Liver (tissue), 3 donors: ENCODE measurements around the gene GPR107.

Experiments
- CTCF ChIP-seq: fragments of 150-350 bp; IDR thresholded peaks from 2 replicates; pipeline ENCODE4 v1.5.1; 2017; ENCODE audit warnings: improper control_type of control experiment, low read depth, low read length; ENCODE audit not compliant: missing input control
- FOXA1 ChIP-seq: IDR thresholded peaks from 2 replicates; pipeline ENCODE4 v1.6.1; 2016; ENCODE audit warnings: antibody characterized with exemption
- GABPA ChIP-seq, 2 donors: IDR thresholded peaks in 1 of 2; conservative IDR thresholded peaks in 1 of 2; 2 replicates each; pipeline ENCODE4 v1.6.1; 2016; ENCODE audit warnings: antibody characterized with exemption in 2 of 2, mild to moderate bottlenecking in 1 of 2, moderate library complexity in 1 of 2
- JUND ChIP-seq, 2 donors: IDR thresholded peaks; 2 replicates each; pipeline ENCODE4 v1.6.1; 2016; ENCODE audit warnings: antibody characterized with exemption in 2 of 2
- MAX ChIP-seq: IDR thresholded peaks from 2 replicates; pipeline ENCODE4 v1.6.1; 2016; ENCODE audit warnings: antibody characterized with exemption
- RAD21 ChIP-seq, 2 donors: IDR thresholded peaks; 2 replicates each; pipeline ENCODE4 v1.6.1; 2016; ENCODE audit warnings: antibody characterized with exemption in 2 of 2, mild to moderate bottlenecking in 2 of 2
- REST ChIP-seq: IDR thresholded peaks from 2 replicates; pipeline ENCODE4 v1.6.1; 2016; ENCODE audit warnings: antibody characterized with exemption, mild to moderate bottlenecking
- SP1 ChIP-seq: IDR thresholded peaks from 2 replicates; pipeline ENCODE4 v1.6.1; 2018; ENCODE audit warnings: antibody characterized with exemption, mild to moderate bottlenecking
- TAF1 ChIP-seq: conservative IDR thresholded peaks from 2 replicates; pipeline ENCODE4 v1.6.1; 2016; ENCODE audit warnings: antibody characterized with exemption, mild to moderate bottlenecking
- YY1 ChIP-seq: IDR thresholded peaks from 2 replicates; pipeline ENCODE4 v1.6.1; 2016; ENCODE audit warnings: antibody characterized with exemption, mild to moderate bottlenecking
- ZBTB33 ChIP-seq: IDR thresholded peaks from 2 replicates; pipeline ENCODE4 v1.6.1; 2016; ENCODE audit warnings: antibody characterized with exemption
- donor health status: healthy.
- donor health status: healthy.

GRCh38 chr9:130060296-130060695, 6.6 kb downstream of the GPR107 start:
- TF ChIP-seq SP1: no peak
- no peak for TF ChIP-seq GABPA (IDR thresholded peaks at IDR 0.05 in 1 of 2, conservative IDR thresholded peaks at IDR 0.05 in 1 of 2)
- TF ChIP-seq CTCF: no peak
- no peak for TF ChIP-seq FOXA1
- no peak for TF ChIP-seq MAX
- no peak for TF ChIP-seq ZBTB33
- TF ChIP-seq YY1: no peak
- no peak for TF ChIP-seq JUND (IDR thresholded peaks at IDR 0.05)
- TF ChIP-seq RAD21 (IDR thresholded peaks at IDR 0.05): no peak
- TF ChIP-seq TAF1: no peak
- TF ChIP-seq REST: no peak
